SK-N-SH (cell line): ENCODE measurements around the gene AREL1. TPM values are rescaled to one million over a fixed set of nuclear protein-coding genes. Genes with fewer than 3 reads are reported as not detected.

Source experiments
- CTCF ChIA-PET: fragments of 300-600, 350-600 bp; formaldehyde crosslinking; extraction: SDS; loops from one replicate; lab custom pipeline; 2021; lab: Yijun Ruan, JAX
- POLR2A ChIA-PET: fragments of 350-600 bp; sonication (Branson Sonifier 250); formaldehyde crosslinking; extraction: SDS; loops from one replicate; lab custom pipeline; 2020; ENCODE audit warnings: antibody characterized with exemption, inconsistent platforms; lab: Yijun Ruan, JAX
- DNase-seq: peaks from one replicate; pipeline ENCODE4 v3.0.0; 2012
- H2AFZ ChIP-seq: fragments of 200-600 bp; sonication (generic); 2 replicates; pipeline ENCODE4 v1.8.1; 2016; ENCODE audit warnings: antibody characterized with exemption, mild to moderate bottlenecking, low read depth
- H3F3A ChIP-seq: fragments of 200-600 bp; sonication (generic); replicated peaks from 2 replicates; pipeline ENCODE3; 2016; ENCODE audit warnings: antibody characterized with exemption, mild to moderate bottlenecking; ENCODE audit not compliant: insufficient read depth
- H3K27ac ChIP-seq, 2 experiments: fragments of 200-500 bp in 1 of 2; fragments of 200-600 bp in 1 of 2; sonication (Bioruptor generic) in 1 of 2; sonication (generic), shearing (Covaris generic) in 1 of 2; 2 replicates each; pipeline versions ENCODE4 v1.5.1 to v1.6.1; 2014 to 2016; ENCODE audit warnings: low read depth in 2 of 2, inconsistent platforms in 1 of 2, low read length in 1 of 2, mild to moderate bottlenecking in 1 of 2, mixed read lengths in 1 of 2
- H3K27me3 ChIP-seq: fragments of 200-600 bp; sonication (generic), shearing (Covaris generic); 2 replicates; pipeline ENCODE4 v1.6.1; 2016; ENCODE audit warnings: mixed run types; ENCODE audit not compliant: insufficient read depth
- H3K36me3 ChIP-seq, 2 experiments: fragments of 200-500 bp in 1 of 2; fragments of 200-600 bp in 1 of 2; sonication (Bioruptor generic) in 1 of 2; sonication (generic) in 1 of 2; replicated peaks in 1 of 2; 2 replicates each; pipeline versions ENCODE3 to v1.5.1; 2014 to 2016; ENCODE audit warnings: low read length in 1 of 2, mild to moderate bottlenecking in 1 of 2; ENCODE audit not compliant: insufficient read depth in 2 of 2, control insufficient read depth in 1 of 2
- H3K4me1 ChIP-seq, 2 experiments: fragments of 200-500 bp in 1 of 2; fragments of 200-600 bp in 1 of 2; sonication (Bioruptor generic) in 1 of 2; sonication (generic), shearing (Covaris generic) in 1 of 2; 2 replicates each; pipeline versions ENCODE4 v1.5.1 to v1.6.1; 2014 to 2016; ENCODE audit warnings: low read depth in 1 of 2, low read length in 1 of 2, mixed run types in 1 of 2; ENCODE audit not compliant: insufficient read depth in 2 of 2, control insufficient read depth in 1 of 2
- H3K4me2 ChIP-seq: fragments of 200-600 bp; sonication (generic), shearing (Covaris generic); 2 replicates; pipeline ENCODE4 v1.6.1; 2017; ENCODE audit warnings: mixed run types
- H3K4me3 ChIP-seq, 2 experiments: fragments of 200-500 bp in 1 of 2; fragments of 200-600 bp in 1 of 2; sonication (Bioruptor generic) in 1 of 2; sonication (generic), shearing (Covaris generic) in 1 of 2; 2 replicates each; pipeline versions ENCODE4 v1.5.1 to v1.8.1; 2014 to 2016; ENCODE audit warnings: low read depth in 2 of 2, inconsistent platforms in 1 of 2, low read length in 1 of 2, mild to moderate bottlenecking in 1 of 2, mixed read lengths in 1 of 2, moderate library complexity in 1 of 2
- H3K79me2 ChIP-seq: fragments of 200-600 bp; sonication (generic); 2 replicates; pipeline ENCODE4 v1.8.1; 2017; ENCODE audit warnings: mild to moderate bottlenecking; ENCODE audit not compliant: insufficient read depth
- H3K9ac ChIP-seq: fragments of 200-600 bp; sonication (generic); 2 replicates; pipeline ENCODE4 v1.6.1; 2017; ENCODE audit warnings: mixed run types
- H3K9me2 ChIP-seq: fragments of 200-600 bp; sonication (generic); 2 replicates; pipeline ENCODE4 v1.6.1; 2017; ENCODE audit warnings: mixed run types
- H3K9me3 ChIP-seq: fragments of 200-600 bp; sonication (generic); 2 replicates; pipeline ENCODE4 v1.6.1; 2017; ENCODE audit warnings: mixed run types, mild to moderate bottlenecking, moderate library complexity
- H4K20me1 ChIP-seq: fragments of 200-600 bp; sonication (generic); 2 replicates; pipeline ENCODE4 v1.6.1; 2017; ENCODE audit warnings: mild to moderate bottlenecking, mixed run types; ENCODE audit not compliant: insufficient read depth
- ELF1 ChIP-seq: IDR thresholded peaks from 2 replicates; pipeline ENCODE4 v1.4.0; 2012
- EZH2phosphoT487 ChIP-seq: fragments of 200-600 bp; sonication (generic); IDR thresholded peaks from 2 replicates; pipeline ENCODE4 v1.6.1; 2017; ENCODE audit warnings: low read depth, mixed run types, mild to moderate bottlenecking, antibody characterized with exemption, moderate library complexity, borderline replicate concordance
- FOSL2 ChIP-seq: IDR thresholded peaks from 2 replicates; pipeline ENCODE4 v1.4.0; 2012; ENCODE audit warnings: low read depth, mild to moderate bottlenecking, moderate library complexity, borderline replicate concordance
- FOXJ3 ChIP-seq: sonication (generic); formaldehyde crosslinking; IDR thresholded peaks from 2 replicates; pipeline ENCODE4 v1.5.1; 2020; ENCODE audit warnings: mild to moderate bottlenecking, missing genetic modification reagents
- GABPA ChIP-seq: IDR thresholded peaks from 2 replicates; pipeline ENCODE4 v1.4.0; 2012; ENCODE audit warnings: low read depth, mild to moderate bottlenecking
- IRF3 ChIP-seq: fragments of 150-350 bp; IDR thresholded peaks from 2 replicates; pipeline ENCODE4 v1.6.1; 2016; ENCODE audit warnings: mild to moderate bottlenecking, low read depth, low read length
- NRF1 ChIP-seq: IDR thresholded peaks from 2 replicates; pipeline ENCODE4 v1.6.1; 2012; ENCODE audit warnings: low read depth, mild to moderate bottlenecking, low read length
- PBX3 ChIP-seq: IDR thresholded peaks from 2 replicates; pipeline ENCODE4; 2012
- RXRA ChIP-seq: IDR thresholded peaks from 2 replicates; pipeline ENCODE4 v1.4.0; 2012; ENCODE audit warnings: low read depth, mild to moderate bottlenecking, borderline replicate concordance
- SMC3 ChIP-seq: IDR thresholded peaks from 2 replicates; pipeline ENCODE4 v1.6.1; 2012; ENCODE audit warnings: low read depth, low read length, improper control_type of control experiment
- TAF1 ChIP-seq: IDR thresholded peaks from 2 replicates; pipeline ENCODE4 v1.6.1; 2012; ENCODE audit warnings: low read depth, mild to moderate bottlenecking, low read length, moderate library complexity, borderline replicate concordance
- TCF12 ChIP-seq: IDR thresholded peaks from 2 replicates; pipeline ENCODE4 v1.4.0; 2012
- TEAD4 ChIP-seq: IDR thresholded peaks from 2 replicates; pipeline ENCODE4 v1.4.0; 2012; ENCODE audit warnings: mild to moderate bottlenecking, borderline replicate concordance; ENCODE audit not compliant: insufficient read depth
- USF2 ChIP-seq: fragments of 150-350 bp; IDR thresholded peaks from 2 replicates; pipeline ENCODE4 v1.6.1; 2017; ENCODE audit warnings: antibody characterized with exemption, low read length, low read depth, borderline replicate concordance
- YY1 ChIP-seq: IDR thresholded peaks from 2 replicates; pipeline ENCODE4 v1.4.0; 2012; ENCODE audit warnings: low read depth, mild to moderate bottlenecking
- ZBTB33 ChIP-seq: IDR thresholded peaks from 2 replicates; pipeline ENCODE4 v1.4.0; 2012; ENCODE audit warnings: low read depth, borderline replicate concordance
- WGBS: methylation state at CpG from one replicate; pipeline ENCODE4 v1.1.6; 2017; ENCODE audit warnings: low lambda C conversion rate; 5-methylcytosine and 5-hydroxymethylcytosine counted together
- polyA plus RNA-seq, 3 experiments: library from polyadenylated mRNA; depleted of rRNA; stranded (reverse); fragments of >200 nt; gene quantifications; 2 replicates each; pipeline ENCODE4 v1.2.3, GENCODE V29; 2012

Gene AREL1
- polyA plus RNA-seq, 1 of the 3 experiments (the other 2 are of a cell fraction), result 35.1 TPM

GRCh38 chr14:74747237-74747636 lies 34.4 kb upstream of the AREL1 start:
- no peak for TF ChIP-seq GABPA
- no peak for TF ChIP-seq SMC3
- TF ChIP-seq TAF1, result no peak
- TF ChIP-seq YY1, result no peak
- no peak for TF ChIP-seq ELF1
- TF ChIP-seq PBX3, result no peak
- TF ChIP-seq ZBTB33, result no peak
- no peak for TF ChIP-seq RXRA
- no peak for TF ChIP-seq TEAD4
- TF ChIP-seq USF2, result no peak
- TF ChIP-seq NRF1, result no peak
- TF ChIP-seq EZH2phosphoT487, result no peak
- TF ChIP-seq FOSL2, result no peak
- TF ChIP-seq TCF12, result no peak
- no peak for TF ChIP-seq FOXJ3
- TF ChIP-seq IRF3, result no peak
- no peaks in the 10 kb centered on the region for H3K4me1 ChIP-seq
- CTCF ChIA-PET, result no interaction called here

More at GRCh38 chr14:74747237-74747636, 34.4 kb upstream of the AREL1 start:
- no peak overlapping the region for H2AFZ ChIP-seq
- 76% methylated on average over 2 of the region's 2 CpGs for WGBS
- H3K9ac ChIP-seq, result no peak overlapping the region
- H3K79me2 ChIP-seq, result no peaks in the 10 kb centered on the region
- H3K27me3 ChIP-seq, result no peaks in the 10 kb centered on the region
- H3K4me2 ChIP-seq, result no peak overlapping the region
- no peaks in the 10 kb centered on the region for H3K9me3 ChIP-seq
- no peaks in the 10 kb centered on the region for H3K36me3 ChIP-seq
- no peaks in the 10 kb centered on the region for H3F3A ChIP-seq
- no peak overlapping the region for H3K27ac ChIP-seq
- DNase-seq, result no peak
- H4K20me1 ChIP-seq, result no peaks in the 10 kb centered on the region
- H3K9me2 ChIP-seq, result no peaks in the 10 kb centered on the region
- POLR2A ChIA-PET, result no interaction called here
- no peak overlapping the region for H3K4me3 ChIP-seq
